Retina (tissue), 1 donor: ENCODE measurements around the gene DUSP16.
"Not testable (repeated sequence)": the region's sequence is repeated elsewhere in the genome, so short reads cannot be mapped to it uniquely, and the experiment has no call there.

Experiments
- DNase-seq: peaks from one replicate; pipeline ENCODE4 v3.0.0-alpha.2; 2016

The DUSP16 gene

DNA sequence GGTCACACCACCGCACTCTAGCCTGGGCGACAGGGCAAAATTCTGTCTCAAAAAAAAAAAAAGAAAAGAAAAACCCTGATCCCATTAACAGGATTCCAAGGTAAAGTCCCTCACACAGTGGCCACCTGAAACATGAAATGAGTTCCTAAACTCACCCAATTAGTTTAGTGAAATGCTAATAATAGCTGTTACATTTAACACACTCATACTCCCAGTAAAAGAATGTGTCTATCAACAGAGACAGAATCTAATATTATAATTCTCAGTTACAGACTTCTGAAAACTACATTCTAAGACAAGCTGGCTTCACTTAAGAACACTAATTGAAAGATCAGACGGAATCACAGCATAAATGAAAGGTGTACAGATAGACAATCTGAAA is 44.2 kb downstream of the DUSP16 start:
- no peak for DNase-seq

DNA sequence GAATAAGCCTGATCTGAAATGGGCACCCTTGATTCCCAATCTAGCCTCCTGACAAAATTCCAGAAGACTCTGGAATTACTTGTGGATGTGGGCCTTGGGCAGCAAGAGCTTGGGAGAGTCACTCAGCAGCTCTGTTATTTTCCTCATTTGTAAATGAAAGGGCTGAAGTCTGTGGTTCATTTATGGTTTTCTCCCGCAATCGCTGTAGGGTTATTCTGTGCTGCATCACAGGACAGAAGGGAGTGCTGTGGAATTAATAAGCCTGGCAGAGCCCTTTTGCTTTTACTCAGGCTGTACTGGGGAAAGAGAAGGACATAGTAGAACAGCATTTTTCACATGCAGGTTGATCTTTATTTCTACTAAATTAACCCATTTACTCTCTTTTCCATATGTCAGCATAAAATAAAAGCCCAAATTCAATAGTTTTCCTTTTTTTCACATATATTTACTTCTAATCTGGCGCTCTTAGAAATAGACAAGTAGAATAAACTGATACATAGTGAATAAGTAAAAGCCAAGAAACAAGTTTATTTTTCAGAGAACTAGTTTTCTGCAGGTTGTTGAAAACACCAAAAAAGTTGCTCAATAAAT is 49.2 kb downstream of the DUSP16 start:
- DNase-seq, result no peak

DNA sequence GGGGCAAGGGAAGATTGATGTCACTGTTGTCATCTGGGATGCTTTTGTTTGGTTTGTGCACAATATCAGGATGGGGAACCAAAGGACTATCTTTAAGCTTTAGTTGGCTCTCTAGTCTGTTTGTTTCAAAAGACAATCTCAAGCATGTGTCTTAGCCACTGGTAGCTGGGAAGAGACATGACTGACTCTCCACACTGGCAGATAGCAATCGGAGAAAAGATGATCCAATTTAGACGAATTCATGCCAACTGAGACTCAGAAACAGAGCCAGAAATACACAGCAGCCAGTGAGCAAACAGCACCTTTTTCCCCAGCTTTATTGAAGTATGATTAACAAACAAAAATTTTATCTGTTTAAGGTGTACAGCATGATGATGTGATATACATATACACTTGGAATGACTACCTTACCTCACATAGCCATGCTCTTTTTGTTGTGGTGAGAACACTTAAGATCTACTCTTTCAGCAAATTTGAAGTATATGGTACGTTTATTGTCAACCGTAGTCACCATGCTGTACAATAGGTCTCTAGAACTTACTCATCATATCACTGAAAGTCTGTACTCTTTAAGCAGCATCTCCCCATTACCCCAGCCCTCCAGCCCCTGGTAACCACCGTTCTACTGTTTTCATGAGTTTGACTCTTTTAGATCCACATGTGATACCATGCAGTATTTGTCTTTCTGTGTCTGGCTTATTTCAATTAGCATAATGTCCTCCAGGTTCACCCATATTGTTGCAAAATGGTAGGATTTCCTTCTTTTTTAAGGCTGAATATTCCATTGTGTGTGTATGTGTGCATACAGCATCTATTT is 50.6 kb downstream of the DUSP16 start:
- DNase-seq, result no peak

DNA sequence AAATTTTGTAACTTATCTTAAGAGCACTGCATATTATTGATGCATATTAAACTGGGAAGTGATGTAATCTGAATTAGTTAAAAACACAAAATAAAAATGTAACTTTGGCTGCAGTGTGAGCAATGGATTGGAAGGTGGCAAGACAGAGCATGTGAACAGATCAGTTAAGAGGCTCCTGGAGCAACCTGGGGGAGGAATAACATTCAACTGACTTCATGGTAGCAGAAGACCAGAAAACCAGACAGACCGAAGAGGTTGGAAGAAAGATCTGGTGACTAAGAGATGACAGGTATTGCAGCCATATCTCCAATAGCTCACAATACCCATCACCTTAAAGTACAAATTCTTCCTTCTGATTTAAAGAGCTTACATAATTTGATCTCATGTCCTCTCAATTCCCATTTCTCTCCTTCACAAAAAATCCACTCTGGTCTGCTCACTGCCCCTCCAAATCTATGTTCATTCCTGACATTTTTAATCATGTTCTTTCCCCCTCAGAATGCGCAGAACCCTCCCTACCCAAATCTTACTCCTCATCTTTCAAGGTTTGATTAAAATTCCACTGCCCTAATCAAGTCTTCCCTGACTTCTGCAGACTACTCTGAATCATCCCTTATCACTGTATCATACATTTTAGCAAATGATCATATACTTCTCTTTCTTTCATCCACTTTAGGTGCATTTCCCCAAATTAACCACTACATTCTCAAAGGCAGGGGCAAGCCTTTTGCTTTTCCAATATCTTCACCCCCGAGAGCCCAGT is 51.5 kb downstream of the DUSP16 start:
- DNase-seq, result no peak

DNA sequence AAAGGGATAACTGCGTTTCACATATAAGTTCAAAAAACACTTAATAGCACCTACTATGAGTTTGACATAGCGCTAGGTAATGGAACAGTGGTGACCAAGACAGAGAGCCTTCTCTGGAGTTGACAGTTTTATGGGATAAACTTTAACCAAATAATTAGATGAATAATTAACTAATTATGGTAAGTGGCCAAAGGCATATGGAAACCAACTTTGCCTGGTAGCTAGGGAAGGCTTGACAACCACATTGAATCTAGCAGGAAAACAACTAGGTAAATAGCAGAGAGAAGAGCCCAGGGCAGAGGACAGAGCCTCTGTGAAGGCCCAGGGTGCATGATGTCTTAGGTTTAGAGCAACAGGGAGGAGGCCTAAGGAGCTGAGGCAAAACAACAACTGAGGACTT is 52.1 kb downstream of the DUSP16 start:
- no peak for DNase-seq

DNA sequence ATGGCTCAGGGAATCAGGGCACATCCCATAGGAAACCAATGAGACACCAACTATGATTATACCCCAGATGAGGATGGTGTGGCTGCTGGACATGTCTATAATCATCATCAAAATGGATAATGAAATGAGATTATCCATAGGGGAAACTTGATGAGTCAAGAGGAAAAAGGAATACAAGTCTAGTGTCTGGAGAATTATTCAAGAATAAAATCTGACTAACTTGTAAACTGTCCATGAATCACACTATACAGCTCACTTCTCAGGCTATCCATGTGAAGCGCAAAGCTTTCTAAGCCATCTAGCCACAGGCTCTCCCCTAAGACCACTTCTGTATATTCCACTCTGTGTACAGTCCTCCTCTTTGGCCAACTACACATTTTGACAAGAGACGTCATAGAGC is 52.5 kb downstream of the DUSP16 start:
- no peak for DNase-seq

DNA sequence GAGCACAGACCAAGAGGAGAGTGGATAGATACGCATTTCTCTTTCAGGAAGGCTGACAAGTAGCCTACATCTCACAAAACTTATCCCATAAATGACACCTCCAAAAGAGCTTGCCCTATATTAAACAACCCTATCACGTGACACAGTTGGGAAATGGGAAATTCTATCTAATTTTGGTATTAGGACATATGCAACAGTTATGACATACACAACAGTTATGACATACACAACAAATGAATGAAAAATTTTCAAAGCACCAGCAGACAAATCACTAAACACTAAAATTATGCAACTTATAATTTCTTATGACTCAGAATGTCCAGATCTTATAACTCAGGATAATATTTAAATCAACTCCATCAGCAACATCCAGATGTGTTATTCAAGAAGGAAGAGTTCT is 54.1 kb downstream of the DUSP16 start:
- DNase-seq, result no peak

DNA sequence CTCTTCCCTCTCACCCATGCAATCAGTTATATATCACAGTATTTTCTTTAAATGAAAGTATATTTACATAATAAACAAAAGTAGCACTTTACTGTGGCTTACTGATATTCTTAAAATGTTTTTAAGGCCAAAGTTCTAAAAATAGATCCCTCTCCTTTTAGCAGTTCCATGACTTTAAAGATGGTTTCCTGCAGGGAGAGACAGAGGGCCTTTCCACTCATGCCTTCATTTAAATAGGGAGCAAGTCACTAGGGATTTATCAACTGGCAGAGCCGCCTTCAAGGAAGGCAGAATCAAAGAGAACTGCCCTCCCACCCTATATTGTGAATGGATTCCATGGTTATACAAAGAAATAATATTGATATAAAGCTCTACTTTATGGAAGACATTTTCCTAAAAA is 55.5 kb downstream of the DUSP16 start:
- peak; percentile 16 for DNase-seq

DNA sequence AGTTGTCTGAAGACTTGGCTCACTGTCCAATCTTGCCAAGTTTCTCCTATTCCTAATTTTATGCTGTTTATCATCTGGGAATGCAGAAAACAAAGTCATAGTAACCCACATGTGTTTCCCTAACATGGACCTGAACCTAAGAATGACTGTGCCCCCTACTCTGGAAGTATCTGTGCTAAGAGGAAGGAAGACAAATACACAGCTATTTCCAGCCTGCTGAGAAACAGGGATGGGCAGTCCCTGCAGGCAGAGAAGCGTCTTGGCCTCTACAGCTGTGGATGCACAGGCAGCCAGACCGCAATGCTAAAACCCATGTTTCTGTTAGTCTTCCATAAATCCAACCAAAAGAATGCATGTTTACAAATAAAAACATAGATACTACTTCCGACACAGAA is 56.2 kb downstream of the DUSP16 start:
- DNase-seq, result peak; percentile 36

DNA sequence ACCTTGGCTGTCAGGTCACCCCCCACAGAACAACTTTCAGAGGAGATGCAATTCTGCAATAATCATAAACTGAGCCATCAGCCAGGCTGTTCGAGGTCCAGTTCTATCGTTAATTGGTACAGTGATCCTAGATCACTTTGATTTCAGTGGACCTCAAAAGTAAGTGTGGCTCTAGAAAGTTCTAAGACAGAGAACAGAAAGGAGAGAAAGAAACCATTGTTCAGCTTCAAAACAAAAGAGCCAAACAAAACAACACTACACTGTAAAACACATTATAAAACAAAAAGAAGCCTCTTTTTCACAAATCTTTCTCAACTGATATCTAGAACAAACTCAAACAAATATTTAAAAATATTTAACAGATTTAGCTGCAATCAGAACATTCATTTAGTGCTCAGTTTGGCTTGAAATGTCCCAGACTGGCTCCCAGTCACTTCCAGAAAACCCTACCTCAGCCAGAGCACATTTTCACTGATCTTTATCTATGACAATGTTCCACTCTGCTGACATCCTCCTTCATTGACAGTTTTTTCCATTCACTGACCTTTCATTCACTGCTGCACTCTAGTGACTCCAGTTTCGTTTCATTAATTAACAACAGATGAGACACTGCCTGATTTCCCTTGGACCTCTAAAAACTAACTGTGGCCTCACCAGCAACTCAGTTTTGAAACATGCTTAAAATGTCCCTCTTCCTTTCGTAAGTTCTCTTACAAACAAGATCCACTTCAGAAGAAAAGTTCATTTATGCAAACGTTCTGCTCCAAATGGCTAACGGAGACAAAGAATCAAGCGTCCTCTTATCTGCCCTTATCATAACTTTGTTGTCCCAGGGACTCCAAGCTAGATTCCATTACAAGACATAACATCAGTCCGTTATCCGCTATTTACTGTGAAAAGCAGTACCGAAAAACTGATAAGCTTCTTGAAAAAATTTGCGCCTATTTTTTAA is 56.8 kb downstream of the DUSP16 start:
- DNase-seq, result peak; percentile 49

DNA sequence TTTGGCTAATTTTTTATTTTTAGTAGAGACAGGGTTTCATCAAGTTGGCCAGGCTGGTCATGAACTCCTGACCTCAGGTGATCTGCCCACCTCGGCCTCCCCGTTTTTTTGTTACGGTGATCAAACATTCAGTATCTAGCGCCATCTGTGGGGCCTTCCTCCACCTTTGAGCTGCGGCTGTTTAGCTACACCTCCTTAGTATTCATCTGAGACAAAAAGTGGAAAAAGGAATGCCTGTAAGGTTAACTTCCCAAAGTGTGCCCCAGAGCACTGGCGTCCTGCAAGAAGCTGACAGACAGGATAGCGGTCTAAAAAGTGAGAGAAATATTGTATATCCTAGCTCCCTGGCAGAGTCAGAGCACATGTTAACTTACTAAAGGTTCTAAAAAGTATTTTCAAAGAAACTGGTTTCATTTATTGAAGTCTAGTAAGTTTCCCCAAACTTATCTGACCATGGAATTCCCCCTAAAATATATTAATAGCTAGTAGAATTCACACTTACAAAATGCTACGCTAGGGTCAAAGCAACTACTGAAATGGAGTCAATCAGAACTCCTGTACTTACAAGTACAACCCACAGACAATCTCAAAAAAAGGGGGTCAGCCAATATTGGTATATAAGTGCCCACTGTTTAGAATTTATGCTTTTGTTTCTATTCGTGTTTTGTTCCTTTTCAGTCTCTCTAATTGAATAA is 59.1 kb downstream of the DUSP16 start:
- no peak for DNase-seq

DNA sequence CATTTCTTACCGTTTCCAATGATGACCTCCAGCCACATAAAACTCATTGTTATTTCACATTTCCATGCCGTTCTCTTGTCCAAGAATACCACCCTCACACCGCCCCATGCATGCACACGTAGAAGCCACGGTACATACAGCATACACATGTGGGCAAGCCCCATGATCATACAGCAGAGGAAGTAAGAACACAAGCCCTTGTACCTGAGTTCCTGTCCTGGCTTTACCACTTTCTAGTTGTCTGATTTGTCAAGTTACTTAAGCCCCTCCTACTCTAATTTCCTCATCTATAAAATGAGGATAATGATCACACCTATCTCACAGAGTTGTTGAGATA is 59.9 kb downstream of the DUSP16 start:
- no peak for DNase-seq

DNA sequence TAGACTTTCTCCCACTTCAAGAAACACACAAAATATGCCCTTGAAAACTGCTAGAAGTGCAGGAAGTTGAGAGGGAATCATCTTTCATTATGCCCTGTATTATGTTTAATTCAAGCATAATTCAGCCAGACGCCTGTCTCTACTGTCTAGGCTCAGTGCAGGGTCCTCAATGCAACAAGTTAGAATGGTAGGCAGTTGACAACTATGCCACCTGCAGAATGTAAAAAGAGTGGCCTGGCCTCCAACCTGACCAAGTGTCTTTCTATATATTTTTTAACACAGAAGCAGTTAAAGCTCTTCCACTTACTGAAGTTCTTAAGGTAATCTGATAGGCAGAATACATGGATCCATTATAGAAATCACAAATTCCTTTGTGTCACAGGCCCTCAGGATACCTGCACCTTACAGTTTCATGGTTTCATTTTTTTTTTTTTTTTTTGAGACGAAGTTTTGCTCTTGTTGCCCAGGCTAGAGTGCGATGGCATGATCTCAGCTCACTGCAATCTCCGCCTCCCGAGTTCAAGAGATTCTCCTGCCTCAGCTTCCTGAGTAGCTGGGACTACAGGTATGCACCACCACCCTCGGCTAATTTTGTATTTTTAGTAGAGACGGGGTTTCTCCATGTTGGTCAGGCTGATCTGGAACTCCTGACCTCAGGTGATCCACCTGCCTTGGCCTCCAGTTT is 60.4 kb downstream of the DUSP16 start:
- not testable (repeated sequence) for DNase-seq

DNA sequence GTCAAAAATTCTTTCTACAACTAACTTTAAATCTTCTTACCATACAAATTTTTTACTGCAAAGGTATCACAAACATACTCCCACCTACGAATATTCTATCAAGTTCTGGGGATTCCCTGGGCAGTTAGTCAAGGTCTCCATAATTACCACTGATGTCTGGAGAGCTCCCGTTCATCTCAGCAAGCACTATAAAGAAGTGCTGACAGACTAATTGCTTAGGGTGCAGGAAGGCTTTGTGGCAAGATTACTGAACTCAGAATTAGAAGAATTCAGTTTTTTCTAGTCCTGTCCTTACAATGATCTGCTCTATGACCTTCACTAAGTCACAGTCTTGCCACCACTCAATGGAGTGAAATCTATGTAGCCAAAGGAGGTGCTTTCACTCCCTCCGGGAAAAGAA is 61.5 kb downstream of the DUSP16 start:
- DNase-seq, result no peak

DNA sequence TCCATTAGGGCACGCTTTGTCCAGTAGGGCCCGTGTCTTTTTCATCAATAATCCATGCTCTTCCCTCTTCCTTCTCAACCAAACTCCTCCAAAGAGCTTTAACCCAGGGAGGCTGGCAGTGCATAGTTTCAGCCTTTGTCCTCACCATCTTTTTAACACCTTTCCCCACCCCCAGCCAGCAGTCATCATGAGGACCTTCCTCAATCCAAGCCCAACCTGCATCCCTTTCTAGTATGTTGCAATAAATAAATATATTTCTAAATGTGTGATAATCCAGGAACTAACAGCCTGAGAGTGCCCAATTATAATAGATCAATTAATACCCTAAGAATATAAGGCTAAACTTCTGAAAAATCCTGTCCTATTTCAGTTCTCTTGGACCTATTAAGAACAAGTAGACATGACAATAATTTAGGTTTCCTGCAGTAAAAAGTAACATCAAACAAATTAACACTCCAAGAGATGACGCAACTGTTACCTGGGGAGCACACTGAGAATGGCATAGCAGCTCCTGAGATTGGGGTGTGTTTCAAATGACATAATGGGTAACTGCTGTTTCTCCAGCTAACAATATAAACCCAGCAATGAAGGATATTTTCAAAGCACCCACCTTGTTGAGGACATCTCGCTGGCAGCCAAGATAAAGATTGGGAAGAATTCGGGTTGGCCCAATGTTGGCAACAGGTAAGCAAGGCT is 62.6 kb downstream of the DUSP16 start:
- DNase-seq, result no peak

DNA sequence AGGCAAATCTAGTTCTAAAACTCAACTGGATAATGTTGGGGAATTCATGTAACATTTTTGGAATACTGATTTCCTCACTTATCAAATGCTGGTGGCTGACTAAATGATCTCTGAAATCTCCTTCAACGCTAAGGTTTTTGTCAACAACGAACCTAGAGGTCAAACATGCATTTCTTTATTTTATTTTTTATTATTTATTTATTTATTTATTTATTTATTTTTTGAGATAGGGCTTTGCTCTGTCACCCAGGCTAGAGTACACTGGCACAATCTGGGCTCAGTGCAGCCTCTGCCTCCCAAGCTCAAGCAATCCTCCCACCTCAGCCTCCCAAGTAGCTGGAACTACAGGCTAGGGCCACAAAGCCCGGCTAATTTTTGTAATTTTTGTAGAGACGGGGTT is 64.5 kb downstream of the DUSP16 start:
- DNase-seq, result no peak

DNA sequence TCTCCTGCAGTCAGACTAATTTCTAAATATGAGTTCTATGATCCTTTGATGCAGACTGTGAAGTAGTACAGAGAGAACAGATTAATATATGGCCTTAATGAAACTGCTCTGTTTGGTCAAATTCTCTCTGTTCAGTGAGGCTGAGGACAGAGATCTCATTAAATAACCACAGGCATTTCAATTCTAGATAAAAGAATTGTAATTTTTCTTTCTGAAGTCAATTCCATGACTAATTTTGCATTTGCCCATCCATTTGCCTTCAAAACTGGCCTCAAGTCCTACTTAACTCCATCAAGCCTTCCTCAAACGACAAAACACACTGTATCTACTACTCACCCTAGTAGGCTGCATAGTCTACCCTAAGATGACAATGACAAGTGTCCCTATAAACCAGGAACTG is 67.1 kb downstream of the DUSP16 start:
- DNase-seq, result no peak

DNA sequence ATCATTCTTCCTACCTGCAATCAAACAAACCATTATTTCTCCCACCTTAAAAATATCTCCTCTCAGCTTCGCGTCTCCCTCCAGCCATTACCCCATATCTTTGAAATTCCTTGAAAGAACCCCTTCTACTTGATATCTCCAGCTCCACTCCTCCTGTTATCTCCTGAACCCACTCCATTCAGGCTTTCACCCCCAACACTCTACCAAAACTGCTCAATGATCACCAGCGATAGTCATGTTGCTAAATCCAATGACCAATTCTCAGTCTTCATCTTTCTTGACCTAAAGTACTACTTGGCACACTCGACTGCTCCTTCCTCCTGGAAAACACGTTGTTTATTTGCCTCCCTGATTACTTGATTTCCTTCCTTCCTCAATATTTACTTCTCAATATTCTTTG is 70.1 kb downstream of the DUSP16 start:
- no peak for DNase-seq

DNA sequence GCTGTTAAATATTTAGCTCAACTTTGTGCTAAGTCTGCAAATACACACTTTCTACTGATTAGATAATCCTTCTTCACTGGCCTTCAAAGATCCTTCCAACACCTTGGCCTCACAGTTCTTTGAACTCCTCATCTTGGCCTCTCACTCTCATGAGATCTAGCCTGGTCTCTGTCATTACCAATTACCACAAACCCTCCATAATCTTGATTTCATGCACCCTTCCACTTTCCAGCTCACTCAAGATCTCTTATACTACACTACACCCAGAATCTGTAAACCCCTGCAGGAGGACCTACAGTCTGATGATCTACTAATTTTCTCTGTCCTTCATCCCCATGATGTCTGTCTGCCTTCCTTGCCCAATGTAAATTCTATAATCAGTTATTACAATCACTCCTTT is 71.1 kb downstream of the DUSP16 start:
- DNase-seq, result no peak

DNA sequence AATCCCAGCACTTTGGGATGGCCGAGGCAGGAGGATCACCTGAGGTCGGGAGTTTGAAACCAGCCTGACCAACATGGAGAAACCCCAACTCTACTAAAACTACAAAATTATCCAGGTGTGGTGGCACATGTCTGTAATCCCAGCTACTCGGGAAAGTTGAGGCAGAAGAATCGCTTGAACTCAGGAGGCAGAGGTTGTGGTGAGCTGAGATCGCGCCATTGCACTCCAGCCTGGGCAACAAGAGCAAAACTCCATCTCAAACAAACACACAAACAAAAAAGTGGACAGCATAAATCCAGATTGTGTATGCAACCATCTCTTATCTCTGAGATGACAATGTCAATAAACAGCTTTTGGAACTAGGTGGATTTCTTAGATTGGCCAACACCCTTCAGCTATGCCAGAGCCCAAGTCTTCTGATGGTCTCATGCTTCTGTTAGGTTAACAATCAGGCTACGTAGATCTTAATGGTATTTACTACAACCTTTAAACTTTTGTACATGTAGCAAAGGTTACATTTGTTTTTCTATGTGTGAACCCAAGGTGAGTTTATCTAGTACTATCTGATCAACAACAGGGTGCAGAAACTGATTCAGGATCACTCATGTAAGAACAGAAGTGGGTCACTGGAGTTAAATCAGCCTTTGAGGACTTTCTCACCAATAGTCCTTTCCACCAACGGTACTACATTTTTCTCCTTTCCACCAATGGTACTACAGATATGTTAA is 73.7 kb downstream of the DUSP16 start:
- no peak for DNase-seq
